ENCODE results near the gene AHCY. TPM values are rescaled to one million over a fixed set of nuclear protein-coding genes. Genes with fewer than 3 reads are reported as not detected.
"Not testable (repeated sequence)": the region's sequence is repeated elsewhere in the genome, so short reads cannot be mapped to it uniquely, and the experiment has no call there.

Gene AHCY
- total and polyA plus RNA-seq, 2 of the 4 experiments (the other 2 are of a cell fraction) = 138 to 210 TPM

GRCh38 chr20:34287500-34287899, 15.7 kb downstream of the AHCY start:
- H4K5ac ChIP-seq (ENCODE audit: low read depth, low read length); H2BK5ac ChIP-seq (ENCODE audit: low read depth, low read length, poor library complexity, severe bottlenecking); H3K18ac ChIP-seq (ENCODE audit: low read depth, low read length); H3K4me2 ChIP-seq (ENCODE audit: low read depth, low read length); DNase-seq; intact Hi-C loops (cut with micrococcal nuclease); H4K8ac ChIP-seq (ENCODE audit: low read depth in 2 of 2, low read length in 2 of 2); BruUV-seq (replicated peaks); H3K79me1 ChIP-seq (ENCODE audit: low read depth in 1 of 2, low read length in 2 of 2); H2BK120ac ChIP-seq (ENCODE audit: low read depth, low read length); H2AK5ac ChIP-seq (ENCODE audit: low read depth, low read length); H3K9me1 ChIP-seq (ENCODE audit: insufficient read depth, low read length); H3K9me3 ChIP-seq (ENCODE audit: control insufficient read depth, insufficient read depth, low read length); H2BK15ac ChIP-seq (ENCODE audit: low read depth, low read length); H4K91ac ChIP-seq (ENCODE audit: insufficient read depth, low read depth, low read length); H2BK20ac ChIP-seq (ENCODE audit: low read depth, low read length); ATAC-seq (ENCODE audit: low read depth); H3K27ac ChIP-seq (ENCODE audit: insufficient read depth, low read length); dilution Hi-C loops (cut with HindIII; ENCODE audit: low sequenced_read_pairs, unreplicated experiment); H3K4ac ChIP-seq (ENCODE audit: low read depth, low read length); H4K20me1 ChIP-seq (ENCODE audit: insufficient read depth, low read length); H3K27me3 ChIP-seq (ENCODE audit: control insufficient read depth, insufficient read depth, low read length); POLR2A ChIA-PET (ENCODE audit: unreplicated experiment); H3K4me1 ChIP-seq (ENCODE audit: control insufficient read depth, insufficient read depth, low read length); H3K9ac ChIP-seq (ENCODE audit: low read depth, low read length); H2AFZ ChIP-seq (replicated peaks; ENCODE audit: low read length, poor library complexity); H3K4me3 ChIP-seq (ENCODE audit: insufficient read depth, low read depth, low read length); H3K56ac ChIP-seq (ENCODE audit: extremely low read depth, insufficient read depth, low read length); CTCF ChIA-PET; H3K23ac ChIP-seq (ENCODE audit: low read depth, low read length); H3K14ac ChIP-seq (replicated peaks; ENCODE audit: low read depth, low read length): not testable (repeated sequence)
- H3K36me3 ChIP-seq (ENCODE audit: control insufficient read depth, insufficient read depth, low read length) = peaks cover 73% of the 10 kb centered on the region
- in situ Hi-C loops (cut with MboI; ENCODE audit: low sequenced_read_pairs) = loop anchor here (10.0 kb wide), 1 partner anchor 93 kb away; no protein-coding TSS in a partner anchor
- peak overlapping the region; percentile 55 for H2AK9ac ChIP-seq (replicated peaks; ENCODE audit: low read depth, low read length, poor library complexity)
- 96% methylated on average over 3 of the region's 5 CpGs; no CpG with 5 or more reads in 1 of the 2 experiments for WGBS, 2 experiments (ENCODE audit: extremely low coverage in 2 of 2, insufficient read length in 1 of 2)

All from IMR-90 (cell line).